ENCODE measurements around the gene HMSD. TPM values are rescaled to one million over a fixed set of nuclear protein-coding genes. Genes with fewer than 3 reads are reported as not detected.
"Not testable (repeated sequence)": the region's sequence is repeated elsewhere in the genome, so short reads cannot be mapped to it uniquely, and the experiment has no call there.

The HMSD gene
- total RNA-seq, 1 experiment from 2014 or later = 3.0 TPM

DNA sequence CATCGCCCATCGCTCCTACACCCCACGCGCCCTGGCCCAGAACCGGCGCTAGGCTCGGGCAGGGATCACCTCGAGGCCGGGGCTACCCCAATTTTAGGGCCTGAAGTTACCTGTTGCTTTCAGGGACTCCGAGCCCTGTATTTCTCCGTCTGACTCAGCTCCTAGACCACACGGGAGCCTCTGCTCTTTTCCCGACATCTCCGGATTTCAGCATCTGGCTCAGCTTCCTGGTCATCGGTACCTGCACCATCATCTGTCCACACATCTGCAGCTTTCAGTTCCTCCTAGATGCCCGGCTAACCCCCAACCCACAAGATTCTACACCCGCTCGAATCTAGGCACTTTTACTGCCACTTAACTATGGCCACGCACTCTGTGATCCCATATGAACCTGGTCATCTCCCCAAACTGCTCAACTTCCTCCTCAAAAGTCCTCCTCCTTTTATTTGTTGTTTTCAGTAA is 12.1 kb upstream of the HMSD start:
- Mint-ChIP-seq H3K27me3 (ENCODE audit: low read depth) (peaks cover 14% of the 10 kb centered on the region), H3K9me3 (no peaks in the 10 kb centered on the region), H3K4me1 (peaks cover 5% of the 10 kb centered on the region; the same call in 1 of the 2 replicates), H3K36me3 (no peaks in the 10 kb centered on the region), H3K4me3 (no peak overlapping the region), H3K27ac (no peak overlapping the region)
- ChIA-PET CTCF (interaction anchor here (1.0 to 1.7 kb wide), 20 partner anchors 12 to 425 kb away, joined by 3 to 11 read pairs (median 5); partner anchors contain the start of genes HMSD, SERPINB10, SERPINB12 and SERPINB8), POLR2A (interaction anchor here (0.5 kb wide), 1 partner anchor 13 kb away, joined by 3 read pairs; no protein-coding TSS in a partner anchor)
- TF ChIP-seq GTF2I (CRISPR knock-in tag; conservative IDR thresholded peaks at IDR 0.05) (no peak), RORB (CRISPR knock-in tag; IDR thresholded peaks at IDR 0.05) (no peak), NR1H2 (CRISPR knock-in tag; IDR thresholded peaks at IDR 0.05) (no peak), ZNF219 (CRISPR knock-in tag; IDR thresholded peaks at IDR 0.05; ENCODE audit: borderline replicate concordance) (no peak)
- no peak for DNase-seq (ENCODE audit: low spot score)
- no peak for ATAC-seq

DNA sequence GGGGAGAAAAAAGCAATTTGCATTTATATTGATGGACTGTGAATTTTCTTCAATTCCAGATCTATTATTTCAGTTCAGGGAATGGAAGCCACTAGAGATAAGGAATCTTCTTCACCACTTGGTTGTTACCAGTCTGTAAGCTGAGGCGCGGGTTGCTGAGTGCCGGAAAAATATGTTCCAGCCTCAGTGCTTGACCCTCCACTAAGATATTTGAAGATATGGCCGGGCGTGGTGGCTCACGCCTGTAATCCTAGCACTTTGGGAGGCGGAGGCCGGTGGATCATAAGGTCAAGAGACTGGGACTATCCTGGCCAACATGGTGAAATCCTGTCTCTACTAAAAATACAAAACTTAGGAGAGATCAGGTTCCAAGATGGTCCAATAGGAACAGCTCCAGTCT is 9.1 kb upstream of the HMSD start:
- Mint-ChIP-seq H3K27ac (no peak overlapping the region), H3K9me3 (no peaks in the 10 kb centered on the region), H3K36me3 (no peaks in the 10 kb centered on the region), H3K4me1 (peaks cover 5% of the 10 kb centered on the region; the same call in 1 of the 2 replicates), H3K4me3 (no peak overlapping the region; the same call in 1 of the 2 replicates), H3K27me3 (ENCODE audit: low read depth) (peaks cover 18% of the 10 kb centered on the region)
- DNase-seq (ENCODE audit: low spot score) (no peak), ATAC-seq (no peak)
- POLR2A ChIA-PET = no interaction called here
- TF ChIP-seq IRF2 (CRISPR knock-in tag; IDR thresholded peaks at IDR 0.05; ENCODE audit: borderline replicate concordance, low read depth) = no peak
- TF ChIP-seq ATF6 (CRISPR knock-in tag; IDR thresholded peaks at IDR 0.05) = no peak
- no peak for TF ChIP-seq ETV6 (CRISPR knock-in tag; IDR thresholded peaks at IDR 0.05)
- no peak for TF ChIP-seq FOXJ3 (CRISPR knock-in tag; IDR thresholded peaks at IDR 0.05; ENCODE audit: borderline replicate concordance)
- TF ChIP-seq FOXP1 (CRISPR knock-in tag; IDR thresholded peaks at IDR 0.05; ENCODE audit: borderline replicate concordance) = no peak
- no peak for TF ChIP-seq TP53 (CRISPR knock-in tag; IDR thresholded peaks at IDR 0.05)
- TF ChIP-seq ZNF671 (CRISPR knock-in tag; IDR thresholded peaks at IDR 0.05) = no peak
- TF ChIP-seq CREM (CRISPR knock-in tag; IDR thresholded peaks at IDR 0.05) = no peak
- TF ChIP-seq, protein P1, sequence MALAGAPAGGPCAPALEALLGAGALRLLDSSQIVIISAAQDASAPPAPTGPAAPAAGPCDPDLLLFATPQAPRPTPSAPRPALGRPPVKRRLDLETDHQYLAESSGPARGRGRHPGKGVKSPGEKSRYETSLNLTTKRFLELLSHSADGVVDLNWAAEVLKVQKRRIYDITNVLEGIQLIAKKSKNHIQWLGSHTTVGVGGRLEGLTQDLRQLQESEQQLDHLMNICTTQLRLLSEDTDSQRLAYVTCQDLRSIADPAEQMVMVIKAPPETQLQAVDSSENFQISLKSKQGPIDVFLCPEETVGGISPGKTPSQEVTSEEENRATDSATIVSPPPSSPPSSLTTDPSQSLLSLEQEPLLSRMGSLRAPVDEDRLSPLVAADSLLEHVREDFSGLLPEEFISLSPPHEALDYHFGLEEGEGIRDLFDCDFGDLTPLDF (CRISPR knock-in tag; IDR thresholded peaks at IDR 0.05) = no peak
- TF ChIP-seq MXD4 (CRISPR knock-in tag; IDR thresholded peaks at IDR 0.05; ENCODE audit: borderline replicate concordance) = no peak
- TF ChIP-seq ZNF219 (CRISPR knock-in tag; IDR thresholded peaks at IDR 0.05; ENCODE audit: borderline replicate concordance) = no peak
- no peak for TF ChIP-seq GTF2I (CRISPR knock-in tag; conservative IDR thresholded peaks at IDR 0.05)
- TF ChIP-seq KAT7 (CRISPR knock-in tag; IDR thresholded peaks at IDR 0.05; ENCODE audit: borderline replicate concordance) = no peak
- TF ChIP-seq NFE2L1 (CRISPR knock-in tag; IDR thresholded peaks at IDR 0.05) = no peak
- no peak for TF ChIP-seq ZNF512 (CRISPR knock-in tag; IDR thresholded peaks at IDR 0.05; ENCODE audit: borderline replicate concordance)
- CTCF ChIA-PET = interaction anchor here (1.3 kb wide), 3 partner anchors 9 to 55 kb away, joined by 3 to 9 read pairs (median 4); no protein-coding TSS in a partner anchor

- H3K36me3 Mint-ChIP-seq; H3K27ac Mint-ChIP-seq; H3K4me1 Mint-ChIP-seq; ATAC-seq; POLR2A ChIA-PET; DNase-seq (ENCODE audit: low spot score); H3K9me3 Mint-ChIP-seq: not testable (repeated sequence)
- Mint-ChIP-seq H3K27me3 (ENCODE audit: low read depth) (peaks cover 14% of the 10 kb centered on the region), H3K4me3 (peak overlapping the region; percentile 31)
- CTCF ChIA-PET = interaction anchor here (1.3 kb wide), 3 partner anchors 10 to 54 kb away, joined by 3 to 9 read pairs (median 4); no protein-coding TSS in a partner anchor
Observed at GRCh38 chr18:63940543-63941050, 8.5 kb upstream of the HMSD start.
